ENCODE measurements around the gene FNDC3B.

The FNDC3B gene

GRCh38 chr3:172120912-172121311, 81.5 kb downstream of the FNDC3B start:
- DNase-seq, result no peak

- no peak for DNase-seq
Measured at GRCh38 chr3:172121981-172122380, 82.6 kb downstream of the FNDC3B start.

GRCh38 chr3:172124271-172124670, 84.9 kb downstream of the FNDC3B start:
- no peak for DNase-seq

GRCh38 chr3:172125053-172125452, 85.7 kb downstream of the FNDC3B start:
- no peak for DNase-seq

- no peak for DNase-seq
Measured at GRCh38 chr3:172125963-172126457, 86.6 kb downstream of the FNDC3B start.

- DNase-seq, result no peak
Measured at GRCh38 chr3:172126741-172127140, 87.4 kb downstream of the FNDC3B start.

GRCh38 chr3:172127141-172127540, 87.8 kb downstream of the FNDC3B start:
- DNase-seq, result no peak

- no peak for DNase-seq
Measured at GRCh38 chr3:172127929-172128580, 88.7 kb downstream of the FNDC3B start.

GRCh38 chr3:172128858-172129257, 89.5 kb downstream of the FNDC3B start:
- DNase-seq, result no peak

GRCh38 chr3:172129498-172129849, 90.1 kb downstream of the FNDC3B start:
- no peak for DNase-seq

GRCh38 chr3:172129850-172130716, 90.7 kb downstream of the FNDC3B start:
- no peak for DNase-seq

GRCh38 chr3:172130717-172131050, 91.3 kb downstream of the FNDC3B start:
- no peak for DNase-seq

- no peak for DNase-seq
Measured at GRCh38 chr3:172131746-172132145, 92.4 kb downstream of the FNDC3B start.

- DNase-seq, result no peak
Measured at GRCh38 chr3:172132159-172132586, 92.8 kb downstream of the FNDC3B start.

GRCh38 chr3:172132721-172133311, 93.4 kb downstream of the FNDC3B start:
- DNase-seq, result no peak

- no peak for DNase-seq
Measured at GRCh38 chr3:172133838-172134237, 94.5 kb downstream of the FNDC3B start.

GRCh38 chr3:172134352-172134751, 95.0 kb downstream of the FNDC3B start:
- DNase-seq, result no peak

- no peak for DNase-seq
Measured at GRCh38 chr3:172135185-172135584, 95.8 kb downstream of the FNDC3B start.

GRCh38 chr3:172135820-172136219, 96.4 kb downstream of the FNDC3B start:
- DNase-seq, result no peak

GRCh38 chr3:172136330-172136729, 97.0 kb downstream of the FNDC3B start:
- no peak for DNase-seq

GRCh38 chr3:172137287-172138192, 98.2 kb downstream of the FNDC3B start:
- no peak for DNase-seq

- no peak for DNase-seq
Measured at GRCh38 chr3:172138193-172138537, 98.8 kb downstream of the FNDC3B start.
